Measurements from ENCODE around the gene KIRREL3.

Gene KIRREL3

GRCh38 chr11:126477535-126478305 lies 522.9 kb downstream of the KIRREL3 start:
- no peak for DNase-seq

DNA sequence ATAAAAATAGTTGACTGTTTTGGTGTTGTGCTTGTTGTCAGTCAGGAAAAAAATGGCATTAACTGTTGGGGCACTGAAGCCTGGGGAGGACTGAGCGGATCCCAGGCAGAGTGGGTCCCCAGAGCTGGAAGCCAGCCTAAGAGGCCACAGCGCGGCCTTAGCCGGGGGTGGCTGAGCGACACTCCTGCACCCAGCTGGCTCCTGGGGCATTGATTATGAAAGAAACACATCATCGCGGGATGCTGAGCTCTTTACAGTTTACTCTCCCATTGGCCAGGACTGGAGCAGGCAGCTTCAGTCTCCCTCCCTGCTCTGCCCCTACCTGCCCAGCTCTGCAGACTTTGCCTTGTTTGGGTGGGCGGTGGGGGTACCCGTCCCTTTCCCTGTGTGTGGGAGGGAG lies 523.6 kb downstream of the KIRREL3 start:
- DNase-seq: no peak

DNA sequence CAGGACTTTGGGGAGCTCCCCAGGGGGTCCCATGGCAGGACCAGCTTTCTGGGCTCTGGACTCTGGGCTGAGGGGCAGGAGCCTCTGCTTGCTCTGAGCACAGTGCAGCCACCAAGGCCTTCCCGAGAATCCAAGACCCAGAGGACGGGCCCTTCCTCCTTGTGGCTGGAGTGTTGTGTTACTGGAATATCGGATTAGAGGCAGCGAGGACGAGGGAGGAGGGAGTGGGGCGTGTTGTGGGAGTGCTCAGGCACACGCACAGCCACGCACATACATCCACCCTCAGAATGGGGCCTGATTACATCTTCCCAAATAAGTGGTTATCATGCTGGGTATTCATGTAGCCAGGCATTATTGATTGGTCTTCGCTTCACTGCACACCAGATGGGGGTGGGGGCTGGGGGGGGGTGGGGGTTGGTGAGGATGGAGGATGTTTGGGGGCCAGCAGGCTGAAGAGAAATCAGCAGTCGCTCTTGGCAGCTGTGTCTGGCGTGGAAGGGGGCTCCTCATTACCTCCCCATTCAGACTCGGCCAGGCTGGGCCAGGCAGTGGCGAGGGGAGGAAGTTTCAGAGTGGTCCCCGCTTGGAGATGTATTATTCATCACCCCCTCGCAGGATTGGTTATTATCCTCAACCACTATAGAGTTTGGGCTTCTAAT lies 524.2 kb downstream of the KIRREL3 start:
- DNase-seq: no peak

- no peak for DNase-seq
Measured at GRCh38 chr11:126475014-126475991, 525.3 kb downstream of the KIRREL3 start.

DNA sequence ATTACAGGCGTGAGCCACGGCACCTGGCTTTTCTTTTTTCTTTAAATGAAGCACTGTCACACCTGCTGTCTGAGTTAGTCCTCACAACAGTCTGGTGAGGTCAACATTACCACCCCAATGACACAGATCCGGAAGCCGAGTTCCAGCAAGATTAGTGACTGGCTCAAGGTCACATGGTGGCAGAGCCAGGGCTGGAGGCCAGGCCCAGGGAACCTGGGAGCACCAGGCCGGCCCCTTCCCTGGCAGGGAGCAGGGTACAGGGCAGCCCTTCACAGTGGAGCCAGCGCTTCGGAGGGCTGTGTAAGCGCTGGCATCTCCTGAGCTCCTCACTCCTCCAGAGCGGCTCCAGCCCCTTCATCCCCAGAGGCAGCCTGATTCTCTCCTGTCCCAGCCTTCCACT lies 526.4 kb downstream of the KIRREL3 start:
- no peak for DNase-seq

DNA sequence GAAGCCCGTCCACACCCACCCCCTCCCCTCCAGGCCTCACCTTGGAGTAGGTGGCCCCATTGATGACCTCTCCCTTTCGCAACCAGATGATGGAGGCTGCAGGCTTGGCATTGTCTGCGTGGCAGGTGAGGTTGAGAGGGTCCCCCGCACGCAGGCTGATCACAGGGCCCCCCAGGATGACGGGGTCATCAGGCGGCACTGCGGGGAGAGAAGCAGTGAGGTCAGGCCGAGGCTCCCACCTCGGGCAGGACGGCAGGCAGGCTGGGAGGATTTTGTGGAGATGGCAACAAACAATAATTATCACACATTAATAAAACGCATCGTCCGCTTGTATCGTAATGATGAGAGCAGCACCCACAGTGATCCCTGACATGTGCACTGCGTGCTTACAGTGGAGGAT lies 527.3 kb downstream of the KIRREL3 start:
- DNase-seq: no peak

GRCh38 chr11:126469311-126469710 lies 531.3 kb downstream of the KIRREL3 start:
- DNase-seq: no peak

- DNase-seq: peak in 4 of 51 donors; percentile 14 to 40 (median 17)
Measured at GRCh38 chr11:126468102-126468521, 532.5 kb downstream of the KIRREL3 start.

DNA sequence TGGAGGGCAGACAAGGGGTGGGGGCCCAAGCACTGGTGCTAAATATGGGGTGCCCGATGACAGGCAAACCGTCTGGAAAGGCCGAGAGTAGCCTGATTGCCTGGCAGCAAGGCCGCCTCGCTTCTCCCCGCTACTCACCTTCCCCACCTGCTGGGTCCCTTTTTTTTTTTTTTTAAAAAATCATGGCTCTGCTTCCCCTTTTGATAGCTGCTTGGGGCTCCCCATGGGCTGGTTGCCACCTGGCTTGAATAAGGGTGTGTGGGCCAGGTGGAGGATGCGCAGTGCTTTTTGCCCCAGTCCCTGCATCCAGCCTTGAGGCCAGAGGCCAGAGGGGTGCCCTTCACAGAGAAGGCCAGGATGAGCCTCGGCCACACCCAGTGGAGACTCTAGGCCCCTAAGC lies 533.1 kb downstream of the KIRREL3 start:
- no peak for DNase-seq

DNA sequence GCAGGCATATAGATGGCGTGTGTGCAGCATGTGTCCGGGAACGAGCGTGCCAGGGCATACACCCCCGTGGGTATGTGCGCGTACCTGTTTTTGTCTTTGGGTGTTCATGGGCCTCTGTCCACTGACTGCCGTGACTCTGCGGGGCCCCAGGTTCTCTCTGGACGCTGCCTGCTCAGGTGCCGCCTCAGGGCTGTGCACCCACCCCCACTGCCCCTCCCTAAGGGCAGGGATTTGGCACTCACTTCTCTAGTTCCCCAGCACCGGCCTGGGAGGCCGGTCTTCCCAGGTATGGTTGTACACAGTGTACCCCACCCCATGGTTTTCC lies 533.6 kb downstream of the KIRREL3 start:
- DNase-seq: no peak

DNA sequence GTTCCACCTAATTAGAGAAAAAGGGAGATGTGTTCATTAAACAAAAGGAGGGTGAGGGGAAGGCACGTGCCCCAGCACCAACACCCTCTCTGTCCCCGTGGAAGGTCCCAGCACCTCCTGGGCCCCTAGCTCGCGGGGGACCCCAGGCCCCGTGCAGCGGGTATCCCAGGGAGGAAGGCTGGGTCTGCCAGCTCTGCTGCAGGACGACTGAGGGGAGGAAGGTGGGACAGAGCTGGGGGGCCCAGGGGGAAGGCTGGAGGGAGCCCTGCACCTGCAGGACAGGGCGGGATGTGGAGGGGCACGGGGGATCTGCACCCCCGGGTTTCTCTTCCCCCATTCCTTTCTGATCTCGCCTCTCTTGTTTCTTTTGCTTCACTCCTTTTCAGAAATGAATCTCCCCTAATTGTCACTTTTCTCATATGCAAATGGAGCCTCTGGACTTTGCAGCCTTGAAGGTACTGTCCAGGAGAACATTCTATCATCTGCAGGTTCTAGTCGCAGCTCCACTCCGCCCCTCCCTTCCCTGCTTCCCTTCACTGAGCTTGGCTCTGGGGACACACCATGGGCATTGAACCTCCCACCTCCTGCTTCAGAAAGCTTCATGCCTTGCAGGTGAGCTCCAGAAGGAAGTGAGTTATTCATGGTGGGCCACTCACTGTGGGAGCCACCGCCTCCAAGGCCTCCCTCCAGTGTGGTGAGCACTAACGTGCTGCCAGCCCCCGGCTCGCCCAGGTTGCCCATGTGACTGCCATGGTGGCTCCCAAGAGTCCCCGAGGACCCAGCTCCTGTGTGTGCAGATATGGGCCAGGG lies 534.1 kb downstream of the KIRREL3 start:
- DNase-seq: no peak

DNA sequence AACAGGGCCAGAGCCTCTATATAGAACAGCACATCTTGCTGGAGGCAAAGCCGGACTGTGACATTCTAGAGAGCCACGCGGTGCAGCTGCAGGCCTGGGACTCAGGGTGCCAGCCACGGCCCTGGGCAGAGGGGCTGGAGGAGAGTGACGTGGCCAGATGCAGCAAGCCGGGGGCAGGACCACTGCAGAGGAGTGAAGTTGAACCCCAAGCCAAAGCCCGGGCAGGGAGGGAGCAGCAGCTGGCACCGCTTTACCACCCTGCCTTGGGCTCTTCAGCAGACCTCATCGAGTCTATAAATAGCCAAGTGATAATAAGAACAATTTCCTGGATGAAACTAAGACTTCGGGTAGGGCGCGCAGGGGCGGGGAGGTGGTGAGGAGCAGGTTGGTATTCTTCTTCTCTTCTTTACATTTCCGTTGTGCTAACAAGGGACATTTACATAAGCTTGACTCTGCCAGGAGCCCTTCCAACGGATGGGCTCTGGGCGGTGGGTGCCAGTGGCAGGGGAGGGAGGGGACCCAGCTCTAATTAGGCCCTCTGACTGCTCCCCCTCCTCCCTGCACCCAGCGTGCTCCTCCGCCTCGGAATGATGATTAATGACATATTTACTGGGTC lies 534.9 kb downstream of the KIRREL3 start:
- DNase-seq: peak in 7 of 51 donors; percentile 12 to 61 (median 20)

GRCh38 chr11:126464796-126465195 lies 535.8 kb downstream of the KIRREL3 start:
- DNase-seq: no peak

- no peak for DNase-seq
Measured at GRCh38 chr11:126462422-126462821, 538.1 kb downstream of the KIRREL3 start.

GRCh38 chr11:126461996-126462395 lies 538.6 kb downstream of the KIRREL3 start:
- no peak for DNase-seq

GRCh38 chr11:126461096-126461440 lies 539.5 kb downstream of the KIRREL3 start:
- DNase-seq: no peak

- DNase-seq: no peak
Measured at GRCh38 chr11:126460417-126461095, 540.0 kb downstream of the KIRREL3 start.

DNA sequence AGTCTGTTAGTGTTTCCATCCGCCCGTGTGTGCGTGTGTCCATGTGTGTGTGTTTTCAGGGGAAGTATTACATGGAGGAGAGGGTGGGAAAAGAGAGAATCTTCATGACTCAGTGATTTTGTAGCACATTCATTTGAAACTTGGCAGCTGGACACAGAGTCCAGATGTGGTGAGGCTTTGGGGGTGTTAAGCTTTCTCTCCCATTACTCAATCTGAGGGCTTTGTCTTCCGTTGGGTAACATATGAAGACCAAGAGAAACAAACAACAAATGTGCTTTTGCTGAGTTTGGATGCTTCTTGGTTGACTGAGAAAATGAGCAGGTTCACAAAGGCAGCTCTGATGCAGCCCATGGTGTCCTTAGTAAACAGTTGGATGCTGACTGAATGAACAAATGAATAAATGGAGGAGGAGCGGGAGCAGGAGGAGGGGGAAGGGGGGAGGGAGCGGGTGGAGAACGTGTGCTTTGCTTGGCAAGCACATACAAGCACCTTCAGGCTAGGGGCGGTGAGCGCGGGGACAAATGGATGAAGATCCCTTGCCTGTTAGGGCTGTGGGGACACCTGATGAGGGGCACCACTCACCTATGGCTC lies 540.8 kb downstream of the KIRREL3 start:
- DNase-seq: peak in 10 of 51 donors; percentile 14 to 66 (median 28)

DNA sequence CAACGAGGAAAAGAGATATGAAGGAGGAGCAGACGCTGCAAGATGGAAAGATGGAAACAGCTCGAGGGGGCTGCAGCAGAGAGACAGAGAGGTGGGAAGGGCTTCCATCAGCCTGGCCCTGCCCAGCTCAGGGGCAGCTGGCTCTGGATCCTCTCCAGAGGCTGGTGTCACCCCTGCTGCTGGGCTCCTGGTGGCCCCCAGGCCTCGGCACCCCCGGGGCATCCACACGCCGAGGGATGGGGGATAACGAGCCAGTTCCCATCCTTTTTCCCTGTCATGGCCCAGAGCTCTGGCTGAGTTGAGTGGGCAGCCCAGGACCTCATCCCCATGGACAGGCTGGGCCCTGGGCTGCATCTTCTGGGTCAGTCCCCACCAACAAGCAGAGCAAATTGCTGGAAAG lies 542.8 kb downstream of the KIRREL3 start:
- DNase-seq: no peak
